ENCODE measurements around the gene TBX18.
A peak's percentile ranks its signal among the peaks of the same experiment; 100 is the strongest.

The TBX18 gene

GRCh38 chr6:84764332-84765049, at the start of gene TBX18:
TSS of gene TBX18 (minus strand) at chr6:84764598. CDS start at chr6:84764181, 417 bp downstream.
- peak; percentile 93 for DNase-seq (ENCODE audit: low spot score)

- DNase-seq (ENCODE audit: low spot score) = no peak
Measured at GRCh38 chr6:84811351-84811750, 47.0 kb upstream of the TBX18 start.

GRCh38 chr6:84809455-84809854, 45.1 kb upstream of the TBX18 start:
- no peak for DNase-seq (ENCODE audit: low spot score)

GRCh38 chr6:84808491-84809061, 44.2 kb upstream of the TBX18 start:
- DNase-seq (ENCODE audit: low spot score) = no peak

GRCh38 chr6:84805145-84805544, 40.7 kb upstream of the TBX18 start:
- no peak for DNase-seq (ENCODE audit: low spot score)

- DNase-seq (ENCODE audit: low spot score) = no peak
Measured at GRCh38 chr6:84804720-84805119, 40.3 kb upstream of the TBX18 start.

- DNase-seq (ENCODE audit: low spot score) = no peak
Measured at GRCh38 chr6:84801250-84801649, 36.9 kb upstream of the TBX18 start.

GRCh38 chr6:84798257-84798656, 33.9 kb upstream of the TBX18 start:
- no peak for DNase-seq (ENCODE audit: low spot score)

GRCh38 chr6:84796343-84796742, 31.9 kb upstream of the TBX18 start:
- DNase-seq (ENCODE audit: low spot score) = no peak

GRCh38 chr6:84791927-84792326, 27.5 kb upstream of the TBX18 start:
- DNase-seq (ENCODE audit: low spot score) = no peak

GRCh38 chr6:84791233-84791632, 26.8 kb upstream of the TBX18 start:
- DNase-seq (ENCODE audit: low spot score) = no peak

- DNase-seq (ENCODE audit: low spot score) = no peak
Measured at GRCh38 chr6:84789170-84789569, 24.8 kb upstream of the TBX18 start.

GRCh38 chr6:84788689-84789088, 24.3 kb upstream of the TBX18 start:
- DNase-seq (ENCODE audit: low spot score) = no peak

GRCh38 chr6:84785671-84786070, 21.3 kb upstream of the TBX18 start:
- DNase-seq (ENCODE audit: low spot score) = no peak

GRCh38 chr6:84779917-84780316, 15.5 kb upstream of the TBX18 start:
- no peak for DNase-seq (ENCODE audit: low spot score)

- DNase-seq (ENCODE audit: low spot score) = no peak
Measured at GRCh38 chr6:84779380-84779779, 15.0 kb upstream of the TBX18 start.

- no peak for DNase-seq (ENCODE audit: low spot score)
Measured at GRCh38 chr6:84777888-84778287, 13.5 kb upstream of the TBX18 start.

- DNase-seq (ENCODE audit: low spot score) = no peak
Measured at GRCh38 chr6:84776392-84776791, 12.0 kb upstream of the TBX18 start.

GRCh38 chr6:84775751-84776150, 11.4 kb upstream of the TBX18 start:
- no peak for DNase-seq (ENCODE audit: low spot score)

- DNase-seq (ENCODE audit: low spot score) = no peak
Measured at GRCh38 chr6:84774985-84775284, 10.5 kb upstream of the TBX18 start.

- DNase-seq (ENCODE audit: low spot score) = peak; percentile 63
Measured at GRCh38 chr6:84774157-84774984, 10.0 kb upstream of the TBX18 start.

GRCh38 chr6:84773431-84774156, 9.2 kb upstream of the TBX18 start:
- no peak for DNase-seq (ENCODE audit: low spot score)

GRCh38 chr6:84773133-84773430, 8.7 kb upstream of the TBX18 start:
- DNase-seq (ENCODE audit: low spot score) = no peak

Data from hepatic stellate cell (primary cell).